GM18511 (cell line): ENCODE data around the gene EPB41L3.
"Not testable (repeated sequence)": the region's sequence is repeated elsewhere in the genome, so short reads cannot be mapped to it uniquely, and the experiment has no call there.

Experiments
- ATAC-seq: cut with Tn5 transposase; IDR thresholded peaks from one replicate; pipeline ENCODE4 v1.9.1; 2021; ENCODE audit warnings: mild to moderate bottlenecking, moderate library complexity; ENCODE audit not compliant: unreplicated experiment

The EPB41L3 gene

GRCh38 chr18:5543773-5544389 is at the start of gene EPB41L3:
Gene EPB41L3, minus strand, starts transcription at chr18:5543997. Its CDS starts 54,814 bp downstream, at chr18:5489183.
- no peak for ATAC-seq

DNA sequence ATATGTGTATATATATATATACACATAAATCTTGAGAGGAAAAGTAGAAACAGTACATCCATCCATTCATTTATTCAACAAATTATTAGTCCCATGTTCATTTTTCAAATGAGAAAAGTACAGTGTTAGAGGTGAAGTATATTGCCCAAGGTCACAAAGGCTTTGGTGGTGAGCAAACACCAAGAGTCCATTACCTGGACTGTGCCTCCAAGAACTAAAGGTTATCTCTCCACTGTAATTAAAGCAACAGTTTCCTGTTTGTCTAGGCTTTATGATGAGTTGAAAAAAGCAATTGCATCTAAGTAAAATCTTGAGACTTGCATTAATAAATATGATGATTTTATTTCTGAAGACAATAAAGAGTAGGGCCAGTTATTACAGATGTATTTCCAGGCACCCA is 44.7 kb upstream of the EPB41L3 start:
- no peak for ATAC-seq

- no peak for ATAC-seq
Measured at GRCh38 chr18:5585653-5586052, 41.9 kb upstream of the EPB41L3 start.

- no peak for ATAC-seq
Measured at GRCh38 chr18:5584746-5585417, 41.1 kb upstream of the EPB41L3 start.

- ATAC-seq, result no peak
Measured at GRCh38 chr18:5582849-5583681, 39.3 kb upstream of the EPB41L3 start.

GRCh38 chr18:5582076-5582475 is 38.3 kb upstream of the EPB41L3 start:
- ATAC-seq, result no peak

DNA sequence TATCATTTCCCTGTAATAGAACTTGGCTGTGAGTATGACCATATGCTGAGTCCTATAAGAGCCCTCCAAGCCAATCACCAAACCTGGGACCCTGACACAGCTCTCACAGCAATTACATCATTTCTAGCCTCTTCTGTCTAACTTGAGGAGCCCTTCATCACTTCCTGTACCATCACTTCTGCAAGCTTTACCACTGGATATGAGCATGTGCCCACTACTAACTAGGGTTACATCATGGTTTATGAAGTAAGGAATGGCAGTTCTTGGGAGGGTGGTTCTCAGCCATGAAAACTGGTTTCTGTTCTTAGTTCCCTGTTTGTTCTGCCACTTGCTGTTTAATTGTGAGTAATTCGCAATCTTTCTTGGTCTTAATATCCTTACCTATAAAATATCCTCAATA is 31.0 kb upstream of the EPB41L3 start:
- ATAC-seq, result no peak

- ATAC-seq, result no peak
Measured at GRCh38 chr18:5571666-5572065, 27.9 kb upstream of the EPB41L3 start.

DNA sequence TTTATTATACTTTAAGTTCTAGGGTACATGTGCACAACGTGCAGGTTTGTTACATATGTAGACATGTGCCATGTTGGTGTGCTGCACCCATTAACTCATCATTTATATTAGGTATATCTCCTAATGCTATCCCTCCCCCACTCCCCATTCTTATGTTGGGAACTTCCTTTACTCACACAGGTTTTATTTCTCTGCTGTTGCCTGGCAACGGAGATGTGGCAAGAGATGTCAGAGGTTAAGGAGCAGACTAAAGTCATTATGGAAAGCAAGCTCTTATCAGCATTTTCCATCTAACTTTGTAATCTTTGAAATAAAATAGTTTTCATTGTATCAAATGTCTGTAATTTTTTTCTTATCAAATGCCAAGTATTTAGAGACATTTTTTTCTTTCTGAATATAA is 26.8 kb upstream of the EPB41L3 start:
- ATAC-seq, result not testable (repeated sequence)

DNA sequence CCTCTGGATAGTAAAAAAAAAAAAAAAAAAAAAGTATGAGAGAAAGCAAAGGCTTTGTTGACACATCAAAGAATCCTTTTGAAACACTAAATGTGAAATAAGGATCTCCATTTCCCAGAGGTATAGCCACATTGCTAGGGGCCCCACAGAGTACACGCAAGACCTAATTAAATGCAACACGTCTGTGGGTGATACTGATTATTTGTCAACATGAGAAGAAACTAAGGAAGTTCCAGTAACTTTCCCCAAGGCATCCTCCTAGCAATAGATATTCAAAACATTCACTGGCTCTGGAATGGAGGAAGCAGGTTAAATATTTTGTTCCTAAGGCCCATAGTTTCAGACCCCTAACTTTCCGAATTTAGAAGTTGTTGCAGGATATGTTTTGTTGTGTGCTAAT is 24.6 kb upstream of the EPB41L3 start:
- no peak for ATAC-seq

GRCh38 chr18:5558851-5559250 is 15.1 kb upstream of the EPB41L3 start:
- no peak for ATAC-seq

DNA sequence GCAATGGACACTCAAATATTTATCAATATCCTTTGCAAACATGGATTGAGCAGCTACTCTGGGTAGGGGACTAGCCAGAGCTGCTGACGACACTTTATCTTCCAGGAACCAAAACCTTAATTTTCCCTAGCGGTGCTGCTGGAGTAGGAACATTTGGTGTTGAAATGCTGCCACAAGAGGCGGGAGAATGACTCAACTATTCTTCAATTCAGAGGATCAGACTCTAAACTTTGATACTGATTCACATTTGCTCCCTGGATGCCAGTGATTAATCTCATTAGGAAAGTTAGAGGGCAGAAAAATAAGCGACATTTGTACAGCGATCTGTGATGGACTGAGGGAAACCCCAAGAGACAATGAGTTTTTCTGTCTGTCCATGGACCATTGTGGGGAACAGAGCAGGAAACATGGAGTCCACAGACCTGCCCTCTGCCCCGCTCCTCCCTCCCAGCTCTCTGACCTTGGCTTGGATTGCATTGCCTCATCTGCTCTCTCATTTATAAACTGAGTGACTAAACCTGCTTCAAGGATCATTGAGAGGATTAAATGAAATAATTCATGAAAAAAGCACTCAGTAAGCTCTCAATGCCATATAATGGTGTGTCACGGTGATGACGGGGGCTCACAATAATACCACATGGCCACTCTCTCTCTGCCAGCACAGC is 12.6 kb upstream of the EPB41L3 start:
- no peak for ATAC-seq

GRCh38 chr18:5554629-5555028 is 10.8 kb upstream of the EPB41L3 start:
- no peak for ATAC-seq

- no peak for ATAC-seq
Measured at GRCh38 chr18:5546660-5547059, 2.9 kb upstream of the EPB41L3 start.

DNA sequence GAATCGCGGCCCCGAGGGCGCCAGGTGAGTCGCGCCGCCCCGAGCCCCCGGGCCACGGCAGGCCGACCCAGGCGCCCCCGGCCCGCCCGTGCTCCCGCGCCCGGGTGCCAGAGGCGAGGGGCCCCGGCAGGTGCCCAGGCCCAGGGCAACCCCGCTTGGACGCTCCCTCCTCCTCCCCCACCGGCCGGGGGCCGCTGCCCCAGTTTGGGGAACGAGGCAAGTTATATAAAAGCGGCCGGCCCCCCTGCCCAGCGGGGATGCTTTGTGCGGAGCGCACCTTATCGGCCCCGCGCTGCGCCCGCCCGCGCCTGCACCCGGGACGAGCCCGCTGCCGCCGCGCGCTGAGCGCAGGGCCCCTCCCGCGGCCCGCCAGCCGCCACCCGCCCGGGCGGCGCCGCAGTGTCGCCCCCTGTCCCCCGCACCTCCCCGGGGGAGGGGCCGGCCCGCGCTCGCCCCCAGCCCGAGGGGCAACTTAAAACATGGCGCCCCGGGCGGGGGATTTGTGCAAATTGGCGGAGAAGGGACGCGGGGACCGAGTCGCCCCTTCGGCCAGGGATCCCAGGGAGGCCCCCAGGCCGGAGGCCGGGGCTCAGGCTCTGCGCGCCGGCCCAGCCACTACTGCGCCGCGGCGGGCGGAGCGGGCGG is 639 bp downstream of the EPB41L3 start:
- no peak for ATAC-seq

DNA sequence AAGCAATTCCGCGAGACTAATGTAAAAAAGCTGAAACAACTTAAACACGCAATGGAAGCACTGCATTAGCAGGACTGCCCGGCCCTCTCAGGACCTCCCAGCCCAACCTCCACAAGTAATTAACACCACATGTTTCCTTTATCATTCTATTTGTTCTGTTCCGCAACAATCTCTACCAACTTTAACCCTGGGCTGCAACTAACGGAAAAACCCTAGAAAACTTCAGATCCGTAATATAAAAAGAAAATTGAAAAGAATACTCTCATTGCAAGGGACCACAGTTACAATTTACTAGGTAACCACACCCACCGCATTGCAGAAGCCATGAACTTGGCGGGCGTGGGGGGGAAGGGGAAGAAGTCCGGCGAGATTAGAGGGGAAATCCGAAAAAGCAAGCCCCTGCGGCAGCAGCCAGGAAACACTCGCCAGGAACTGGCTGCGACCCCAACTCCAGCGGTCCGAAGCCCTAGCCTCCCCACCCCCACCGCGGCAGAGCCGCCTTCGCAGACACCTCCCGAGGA is 1.2 kb downstream of the EPB41L3 start:
- no peak for ATAC-seq

- no peak for ATAC-seq
Measured at GRCh38 chr18:5541644-5542043, 2.2 kb downstream of the EPB41L3 start.

DNA sequence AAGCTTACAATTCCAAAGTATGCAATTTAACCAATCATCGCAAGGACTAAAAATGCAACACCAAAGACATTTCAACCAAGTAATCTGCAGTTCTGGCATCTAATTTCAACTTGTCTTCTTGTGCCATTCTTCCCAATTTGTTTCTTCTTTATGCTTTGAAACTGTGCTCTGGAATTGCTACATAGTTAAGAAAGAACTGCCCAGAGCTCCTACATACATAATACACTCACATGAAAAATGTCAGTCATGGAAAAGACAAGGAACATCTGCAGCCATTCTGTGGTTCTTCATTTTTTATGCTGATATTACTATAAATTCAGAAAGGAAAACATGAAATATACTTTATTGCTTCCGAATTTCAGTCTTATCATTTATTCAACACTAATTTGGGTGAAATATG is 4.4 kb downstream of the EPB41L3 start:
- ATAC-seq, result no peak

- ATAC-seq, result no peak
Measured at GRCh38 chr18:5538544-5538943, 5.3 kb downstream of the EPB41L3 start.

DNA sequence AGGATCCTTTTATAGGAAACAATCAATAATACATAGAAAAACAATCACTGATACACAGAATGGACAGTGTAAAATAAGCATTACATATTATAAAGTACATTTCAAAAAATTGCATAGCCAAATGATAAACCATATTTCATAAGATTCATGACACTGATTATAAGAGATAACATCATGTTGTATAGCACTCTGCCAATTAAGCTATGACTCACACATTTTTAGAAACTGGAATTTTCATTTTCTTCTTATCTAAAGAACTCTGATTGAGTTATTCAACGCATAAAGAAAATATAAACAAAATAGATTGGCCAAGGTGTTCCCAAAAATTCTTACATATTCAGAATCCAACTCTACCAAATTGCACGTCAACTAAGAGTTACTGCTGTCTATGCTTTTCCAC is 5.9 kb downstream of the EPB41L3 start:
- ATAC-seq, result no peak

DNA sequence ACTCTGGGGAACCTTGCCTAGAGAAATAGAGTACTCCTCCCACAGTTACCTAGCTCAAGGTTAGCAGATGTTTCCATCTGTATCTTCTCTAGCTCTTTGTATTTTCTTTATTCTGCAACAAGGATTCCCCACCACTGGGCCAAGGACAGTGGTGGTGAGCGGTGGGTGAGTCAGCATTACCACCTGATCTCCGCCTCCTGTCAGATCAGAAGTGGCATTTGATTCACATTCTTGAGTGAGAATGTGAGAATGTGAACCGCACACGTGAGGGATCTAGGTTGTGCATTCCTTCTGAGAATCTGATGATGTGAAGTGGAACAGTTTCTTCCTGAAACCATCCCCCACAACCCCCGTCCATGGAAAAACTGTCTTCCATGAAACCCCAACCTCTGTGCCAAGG is 9.0 kb downstream of the EPB41L3 start:
- ATAC-seq, result no peak
